HG03439 (cell line): Measurements from ENCODE around the gene NOTCH3.

Source experiments
- ATAC-seq: cut with Tn5 transposase; IDR thresholded peaks from one replicate; pipeline ENCODE4 v1.9.1; 2021; ENCODE audit warnings: mild to moderate bottlenecking, moderate library complexity; ENCODE audit not compliant: unreplicated experiment

The NOTCH3 gene

DNA sequence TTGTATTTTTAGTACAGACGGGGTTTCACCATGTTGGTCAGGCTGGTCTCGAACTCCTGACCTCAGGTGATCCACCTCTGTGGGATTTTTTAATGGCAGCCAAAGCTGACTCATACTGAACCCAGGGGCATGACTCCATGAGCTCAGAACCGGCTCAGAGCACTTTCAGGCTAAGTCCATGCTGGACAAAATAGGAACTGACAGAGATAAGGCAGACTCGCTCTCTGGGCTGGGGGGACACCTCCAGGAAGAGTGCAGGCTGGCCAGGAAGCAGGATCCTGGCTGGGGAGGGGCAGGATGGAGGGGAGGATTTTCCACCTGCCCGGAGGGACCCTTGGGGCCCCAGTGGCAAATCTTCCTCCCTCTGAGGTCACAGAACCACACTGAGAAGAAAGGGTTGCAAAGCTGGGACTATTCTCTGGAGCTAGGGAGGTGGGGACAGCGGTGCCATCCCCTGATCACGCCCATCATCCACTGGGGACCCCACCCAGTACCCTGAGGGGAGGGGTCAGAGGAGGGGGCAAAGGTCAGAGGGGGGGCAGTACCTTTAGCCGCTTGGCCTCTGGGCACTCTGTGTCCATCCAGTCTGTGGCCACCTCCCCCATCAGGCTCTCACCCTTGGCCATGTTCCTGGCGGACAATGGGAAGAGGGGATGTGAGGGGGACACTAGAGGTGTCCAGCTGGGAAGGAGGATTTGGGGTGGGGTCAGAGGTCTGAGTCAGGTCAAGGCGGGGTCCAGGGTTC is 31.1 kb downstream of the NOTCH3 start:
- no peak for ATAC-seq

DNA sequence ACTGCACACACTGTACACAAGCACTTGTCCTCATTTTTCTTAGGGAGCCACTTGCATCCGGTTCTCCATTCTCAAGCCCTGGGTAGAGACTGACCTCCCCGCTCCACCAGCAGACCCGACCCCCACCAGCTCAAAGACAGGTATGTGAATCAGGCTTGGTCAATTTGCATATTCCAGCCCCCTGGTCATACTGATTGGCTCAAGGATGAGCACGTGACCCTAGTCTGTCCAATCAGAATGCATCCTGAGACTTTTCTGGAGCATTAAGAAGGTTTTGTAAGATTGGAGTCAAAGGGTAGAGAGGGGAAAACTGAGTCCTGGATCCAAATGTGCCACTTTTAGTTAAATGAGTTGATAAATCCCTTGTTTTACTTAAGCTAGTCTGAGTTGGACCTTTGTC is 34.1 kb downstream of the NOTCH3 start:
- ATAC-seq: no peak

DNA sequence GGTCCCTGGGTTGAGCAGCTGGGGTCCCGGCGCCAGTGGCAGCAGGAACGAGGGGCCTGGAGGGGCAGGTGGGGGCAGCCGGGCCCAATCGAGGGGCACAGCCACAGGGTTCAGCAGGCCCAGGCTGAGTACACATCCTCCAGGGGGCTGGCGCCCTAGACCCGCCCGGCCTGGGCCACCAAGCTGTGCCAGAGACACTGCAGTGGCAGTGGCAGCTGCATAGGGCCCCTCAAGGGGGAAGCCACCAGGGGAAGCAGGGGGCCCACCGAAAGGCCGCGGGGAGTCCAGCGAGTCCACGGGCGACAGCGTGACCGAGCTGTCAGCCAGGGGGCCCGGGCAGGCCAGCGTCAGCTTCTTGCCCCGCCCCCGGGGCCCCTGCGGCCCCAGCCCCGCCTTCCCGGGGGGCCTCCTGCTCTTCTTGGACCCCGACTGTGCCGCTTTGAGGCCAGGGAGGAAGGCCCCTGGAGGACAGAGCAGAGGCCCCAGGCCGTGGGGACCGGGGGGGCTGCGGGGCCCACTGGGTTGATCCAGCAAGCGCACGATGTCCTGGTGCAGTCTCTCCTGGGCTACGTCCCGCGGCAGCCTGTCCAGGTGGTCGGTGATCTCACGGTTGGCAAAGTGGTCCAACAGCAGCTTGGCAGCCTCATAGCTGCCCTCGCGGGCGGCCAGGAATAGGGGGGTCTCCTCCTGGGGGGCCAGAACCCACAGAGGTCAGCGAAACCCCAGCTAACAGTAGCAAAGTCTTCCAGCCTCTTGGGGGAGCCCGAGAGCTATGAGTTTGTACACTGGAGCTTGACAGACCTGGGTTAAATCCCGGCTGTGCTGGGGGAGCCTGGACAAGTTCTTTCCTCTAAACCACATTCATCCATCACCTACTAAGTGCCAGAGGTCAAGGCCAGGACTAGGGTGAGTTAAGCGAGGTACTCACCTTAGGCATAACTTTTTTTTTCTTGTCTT is 39.5 kb downstream of the NOTCH3 start:
- no peak for ATAC-seq

DNA sequence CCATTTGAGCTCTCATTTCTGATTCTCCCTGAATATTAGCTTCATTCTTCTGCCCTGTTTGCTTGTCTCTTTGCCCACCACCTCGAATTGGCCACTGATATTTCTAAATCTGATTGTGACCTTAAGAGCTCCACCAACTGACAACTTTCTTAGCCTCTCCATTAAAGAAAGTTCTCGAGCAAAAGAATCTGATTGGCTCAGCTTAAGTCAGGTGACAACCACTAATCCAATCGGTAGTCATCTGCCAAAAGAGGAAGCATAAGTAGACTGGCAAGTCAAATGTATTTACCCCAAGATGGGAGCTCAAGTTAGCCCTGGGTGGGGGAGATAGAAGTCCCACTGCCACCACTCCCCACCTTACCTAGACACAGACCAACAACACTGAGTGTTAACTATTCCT is 41.5 kb downstream of the NOTCH3 start:
- no peak for ATAC-seq

DNA sequence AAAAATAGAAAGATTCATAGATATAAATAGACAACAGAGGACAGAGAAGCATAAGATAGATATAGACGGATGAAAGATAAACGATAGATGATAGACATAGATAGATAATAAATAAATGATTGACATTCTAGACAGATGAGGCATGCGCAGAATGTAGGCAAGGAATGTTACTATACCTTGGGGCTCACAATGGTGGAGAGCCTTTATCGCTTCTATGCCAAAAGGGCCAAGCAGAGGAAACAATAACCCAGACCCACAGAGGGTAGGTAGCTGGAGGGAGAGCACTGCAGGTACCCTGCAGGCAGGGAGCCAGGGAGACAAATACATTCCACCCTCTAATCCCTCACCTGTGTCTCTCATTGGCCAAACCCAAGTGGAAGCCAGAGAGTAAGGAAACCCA is 44.4 kb downstream of the NOTCH3 start:
- no peak for ATAC-seq

DNA sequence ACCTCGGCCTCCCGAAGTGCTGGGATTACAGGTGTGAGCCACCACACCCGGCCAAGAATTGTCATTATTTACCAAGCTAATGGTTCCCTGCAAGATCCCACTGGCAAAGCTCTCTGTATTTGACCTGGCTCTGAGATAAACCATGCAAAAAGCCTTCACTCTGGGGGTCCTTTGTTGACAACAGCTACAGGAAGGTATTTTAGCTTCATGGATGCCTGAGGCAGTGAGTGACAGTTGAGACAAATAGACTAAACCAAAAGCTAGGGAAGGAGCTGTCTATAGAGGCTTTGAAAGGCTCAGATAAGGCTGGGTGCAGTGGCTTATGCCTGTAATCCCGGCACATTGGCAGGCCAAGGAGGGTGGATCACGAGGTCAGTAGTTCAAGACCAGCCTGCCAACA is 45.5 kb downstream of the NOTCH3 start:
- no peak for ATAC-seq

DNA sequence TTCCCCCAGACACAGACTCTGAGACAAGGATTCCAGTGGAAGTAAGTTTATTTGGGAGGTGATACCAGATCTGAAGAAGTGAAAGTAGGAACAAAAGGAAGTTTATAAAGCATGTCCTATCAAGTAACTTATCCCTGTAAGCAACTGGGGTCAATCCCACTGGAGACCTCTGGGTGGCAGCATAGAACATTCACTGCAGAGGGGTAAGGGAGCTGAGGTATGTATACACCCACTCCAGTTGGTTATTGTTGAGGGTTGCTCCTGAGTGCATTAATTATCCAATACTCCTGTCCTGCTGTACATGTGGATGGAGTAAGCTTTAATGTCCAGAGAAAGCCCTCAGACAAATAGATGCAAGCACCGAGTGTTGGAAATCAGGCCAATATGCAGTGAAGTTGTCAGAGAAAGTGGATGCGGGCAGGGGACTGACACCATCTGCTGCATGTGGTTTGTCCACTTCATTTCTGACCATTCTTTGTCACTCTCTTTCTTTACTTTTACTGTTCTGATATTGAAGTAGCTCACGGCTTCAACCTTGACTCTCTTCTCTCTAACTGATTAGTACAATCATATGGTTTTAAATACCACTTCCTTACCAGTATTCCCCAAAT is 46.7 kb downstream of the NOTCH3 start:
- no peak for ATAC-seq

DNA sequence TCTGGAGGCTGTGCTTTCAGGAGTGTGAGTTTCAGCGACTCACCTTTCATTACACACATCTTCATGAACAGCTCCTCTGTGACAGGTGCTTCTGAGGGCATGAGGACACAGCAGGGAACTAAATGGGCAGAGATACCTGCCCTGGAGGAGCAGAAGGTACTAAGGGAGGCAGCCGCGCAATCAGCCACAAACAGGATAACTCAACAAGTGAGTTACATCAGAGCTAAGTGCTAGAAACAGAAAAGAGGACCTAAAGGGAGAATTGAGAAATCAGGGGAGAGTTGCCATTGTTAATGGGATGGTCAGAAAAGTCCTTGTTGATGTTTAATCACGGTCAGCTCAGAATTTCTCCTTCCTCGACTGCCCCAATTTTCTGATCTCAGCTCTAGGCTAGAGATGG is 51.1 kb downstream of the NOTCH3 start:
- ATAC-seq: no peak

DNA sequence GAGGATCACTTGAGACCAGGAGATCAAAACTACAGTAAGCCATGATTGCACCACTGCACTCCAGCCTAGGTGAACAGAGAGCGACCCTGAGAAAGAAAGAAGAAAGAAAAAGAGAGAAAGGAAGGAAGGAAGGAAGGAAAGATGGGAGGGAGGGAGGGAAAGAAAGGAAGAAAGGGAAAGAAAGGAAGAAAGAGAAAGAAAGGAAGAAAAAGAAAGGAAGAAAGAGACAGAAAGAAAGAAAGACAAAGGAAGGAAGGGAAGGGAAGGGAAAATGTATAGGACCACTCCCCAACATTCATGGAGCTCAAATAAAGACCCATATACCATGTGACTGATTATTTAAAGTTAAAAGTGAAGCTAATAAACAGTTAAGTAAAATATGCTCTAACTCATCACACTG is 53.7 kb downstream of the NOTCH3 start:
- no peak for ATAC-seq

DNA sequence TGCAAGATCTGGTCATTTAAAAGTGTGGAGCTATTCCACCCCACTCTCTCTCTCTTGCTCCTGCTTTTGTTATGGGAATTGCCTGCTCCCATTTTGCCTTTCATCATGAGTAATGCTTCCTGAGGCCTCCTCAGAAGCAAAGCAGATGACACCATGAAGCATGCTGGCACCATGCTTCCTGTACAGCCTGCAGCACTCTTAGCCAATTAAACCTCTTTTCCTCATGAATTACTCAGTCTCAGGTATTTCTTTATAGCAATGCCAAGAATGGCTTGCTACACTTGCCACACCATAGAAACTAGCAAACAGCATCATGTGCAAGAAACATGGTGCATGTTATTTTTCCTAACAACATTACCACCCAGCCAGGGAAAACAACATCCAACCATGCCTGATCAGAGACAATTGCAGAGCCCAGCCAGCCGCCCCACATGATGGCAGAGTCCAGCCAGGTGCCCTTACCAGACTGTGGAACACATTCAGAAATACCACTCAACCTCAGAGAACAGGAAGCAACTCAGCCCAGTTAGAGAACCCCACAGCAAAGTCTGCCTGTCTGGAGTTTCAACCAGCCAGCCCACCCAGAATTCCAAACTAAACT is 56.6 kb downstream of the NOTCH3 start:
- no peak for ATAC-seq

DNA sequence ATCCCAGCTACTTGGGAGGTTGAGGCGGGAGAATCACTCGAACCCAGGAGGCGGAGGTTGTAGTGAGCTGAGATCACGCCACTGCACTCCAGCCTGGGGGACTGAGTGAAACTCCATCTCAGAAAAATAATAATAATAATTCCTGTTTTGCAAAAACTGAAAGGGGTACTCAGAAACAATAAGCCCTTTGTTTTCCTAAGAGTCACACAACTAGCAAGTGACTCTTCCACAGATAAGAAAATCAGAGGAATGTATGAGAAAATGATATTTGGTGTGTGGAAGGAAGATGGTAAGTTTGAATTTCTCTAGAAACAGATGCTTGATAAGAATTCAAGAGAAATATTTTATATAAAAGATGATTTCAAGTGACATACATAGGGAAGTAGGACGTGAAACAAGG is 58.5 kb downstream of the NOTCH3 start:
- ATAC-seq: no peak

DNA sequence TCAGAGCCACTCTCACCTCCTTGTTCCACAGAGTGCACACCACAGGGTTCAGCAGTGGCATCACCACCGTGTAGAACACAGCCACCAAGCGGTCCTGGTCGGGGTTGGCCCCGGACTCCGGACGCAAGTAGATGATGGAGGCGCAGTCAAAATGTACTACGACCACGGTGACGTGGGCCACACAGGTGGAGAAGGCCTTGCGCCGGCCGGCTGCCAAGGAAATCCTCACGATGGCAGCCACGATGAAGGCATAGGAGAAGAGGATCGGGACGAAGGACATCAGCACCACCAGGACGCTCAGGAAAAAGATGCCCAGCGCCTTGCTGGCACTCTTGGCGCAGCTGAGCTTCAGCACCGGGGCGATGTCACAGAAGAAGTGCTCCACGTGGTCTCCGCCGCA is 59.7 kb downstream of the NOTCH3 start:
- ATAC-seq: no peak

DNA sequence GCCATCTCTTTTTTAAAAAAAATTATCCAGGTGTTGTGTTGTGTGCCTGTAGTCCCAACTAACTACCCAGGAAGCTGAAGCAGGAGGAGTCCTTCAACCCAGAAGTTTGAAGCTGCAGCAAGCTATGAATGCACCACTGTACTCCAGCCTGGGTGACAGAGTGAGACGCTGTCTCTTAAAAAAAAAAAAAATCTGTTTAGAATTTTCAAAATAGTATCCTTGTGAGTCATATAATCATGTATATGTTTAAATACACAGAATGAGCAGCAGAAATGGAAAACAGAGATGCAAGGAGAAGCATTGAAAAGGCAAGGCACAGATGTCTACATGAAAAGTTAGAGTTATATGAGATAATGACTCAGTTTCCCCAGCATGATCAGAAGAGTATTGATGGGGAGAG is 62.4 kb downstream of the NOTCH3 start:
- no peak for ATAC-seq

DNA sequence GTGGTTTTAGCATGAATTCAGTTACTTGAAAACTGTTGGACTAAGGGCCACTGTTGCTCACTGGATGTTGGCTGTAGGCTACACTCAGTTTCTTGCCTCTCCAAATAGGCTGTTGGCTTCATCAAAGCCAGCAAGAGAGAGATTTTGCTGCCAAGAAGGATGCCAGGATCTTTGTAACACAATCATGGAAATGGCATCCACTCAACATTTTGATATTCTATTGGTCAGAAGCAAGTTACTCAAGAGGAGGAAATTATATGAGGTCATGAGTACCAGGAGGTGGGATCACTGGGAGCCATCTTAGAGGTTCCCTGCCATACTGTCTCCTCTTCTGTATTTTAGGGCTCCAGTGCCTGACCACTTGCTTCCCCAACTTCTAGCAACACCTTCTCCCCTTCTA is 63.0 kb downstream of the NOTCH3 start:
- ATAC-seq: no peak

DNA sequence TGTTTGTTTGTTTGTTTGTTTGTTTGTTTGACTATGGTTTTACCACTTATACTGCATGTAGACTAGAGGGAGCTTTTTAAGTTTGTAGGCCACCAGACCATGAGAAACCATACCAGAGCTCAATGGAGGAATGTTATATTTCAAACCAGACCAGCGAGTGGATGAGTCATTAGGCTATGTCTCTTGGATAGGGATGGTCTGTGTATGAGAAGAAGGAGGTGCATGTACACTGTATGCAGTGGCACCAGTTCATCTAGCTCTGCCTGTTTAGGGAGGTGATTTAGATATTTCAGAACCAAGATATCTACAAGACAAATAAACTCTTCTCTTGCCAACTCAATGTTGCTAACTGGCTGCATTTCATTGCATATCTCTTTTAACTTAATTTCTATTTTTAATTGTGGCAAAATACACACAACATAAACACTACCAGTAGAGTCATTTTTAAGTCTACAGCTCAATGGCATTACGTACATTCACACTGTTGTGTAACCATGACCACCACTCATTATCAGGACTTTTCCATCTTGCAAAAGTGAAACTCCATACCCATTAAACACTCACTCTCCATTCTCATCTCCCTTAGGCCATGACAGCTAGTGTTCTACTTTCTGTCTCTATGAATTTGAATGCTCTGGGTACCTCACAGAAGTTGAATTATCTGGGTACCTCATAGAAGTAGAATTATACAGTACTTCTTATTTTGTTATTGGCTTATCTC is 64.4 kb downstream of the NOTCH3 start:
- ATAC-seq: no peak

DNA sequence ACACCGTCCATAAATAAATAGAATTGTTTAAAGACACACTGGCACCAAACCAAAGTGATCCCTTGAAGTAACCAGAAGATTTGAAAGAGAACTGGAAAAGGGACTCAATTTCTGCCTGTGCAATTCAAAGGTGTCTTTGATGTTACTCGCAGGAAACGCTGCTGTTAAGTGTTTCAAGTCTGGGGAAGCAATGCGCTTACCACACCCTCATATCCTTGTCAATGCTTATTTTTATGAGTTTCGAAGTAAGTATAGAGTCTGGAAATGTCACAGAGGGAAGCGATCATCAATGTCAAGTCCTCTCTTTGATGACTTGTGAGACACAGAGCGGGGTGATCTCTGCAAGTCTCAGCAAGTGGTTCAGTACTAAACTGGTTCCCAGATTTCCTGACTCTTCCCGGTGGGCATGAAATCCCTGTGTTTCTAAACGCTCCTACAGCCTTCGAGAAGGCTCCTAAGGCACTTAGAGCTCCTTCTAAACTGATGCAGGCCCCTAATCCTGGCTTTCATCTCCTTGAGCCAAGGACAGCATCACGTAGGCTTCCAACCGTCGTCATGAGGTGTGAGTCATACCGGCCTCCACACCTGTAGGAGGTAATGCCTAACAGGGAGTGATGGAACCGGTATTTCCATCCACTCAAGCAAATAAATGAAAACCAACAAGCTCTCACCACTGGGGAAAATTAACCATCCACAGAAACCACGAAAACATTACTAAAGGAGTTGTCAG is 70.8 kb downstream of the NOTCH3 start:
- no peak for ATAC-seq

DNA sequence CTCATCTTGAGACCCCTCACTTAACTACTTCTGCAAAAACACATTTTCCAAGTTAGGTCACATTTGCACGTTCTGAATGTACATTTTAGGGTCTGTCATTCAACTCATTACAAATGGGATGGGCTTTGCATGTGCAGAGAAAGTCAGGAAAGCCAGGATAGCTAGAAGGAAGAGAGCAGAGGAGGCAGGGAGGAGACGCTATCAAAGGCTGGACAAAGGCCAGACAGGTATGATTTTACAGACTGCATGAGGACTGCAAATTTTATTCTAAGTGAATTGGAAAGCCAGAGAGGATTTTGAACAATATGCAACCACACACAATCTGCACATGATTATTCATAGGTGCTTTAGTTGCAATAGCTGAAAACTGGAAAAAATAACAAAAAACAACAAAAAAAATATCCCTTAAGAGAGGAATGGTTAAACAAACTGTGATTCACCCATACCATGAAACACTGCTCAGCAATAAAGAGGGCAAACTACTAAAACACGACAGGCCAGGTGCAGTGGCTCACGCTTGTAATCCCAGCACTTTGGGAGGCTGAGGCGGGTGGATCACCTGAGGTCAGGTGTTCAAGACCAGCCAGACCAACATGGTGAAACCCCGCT is 72.5 kb downstream of the NOTCH3 start:
- no peak for ATAC-seq

DNA sequence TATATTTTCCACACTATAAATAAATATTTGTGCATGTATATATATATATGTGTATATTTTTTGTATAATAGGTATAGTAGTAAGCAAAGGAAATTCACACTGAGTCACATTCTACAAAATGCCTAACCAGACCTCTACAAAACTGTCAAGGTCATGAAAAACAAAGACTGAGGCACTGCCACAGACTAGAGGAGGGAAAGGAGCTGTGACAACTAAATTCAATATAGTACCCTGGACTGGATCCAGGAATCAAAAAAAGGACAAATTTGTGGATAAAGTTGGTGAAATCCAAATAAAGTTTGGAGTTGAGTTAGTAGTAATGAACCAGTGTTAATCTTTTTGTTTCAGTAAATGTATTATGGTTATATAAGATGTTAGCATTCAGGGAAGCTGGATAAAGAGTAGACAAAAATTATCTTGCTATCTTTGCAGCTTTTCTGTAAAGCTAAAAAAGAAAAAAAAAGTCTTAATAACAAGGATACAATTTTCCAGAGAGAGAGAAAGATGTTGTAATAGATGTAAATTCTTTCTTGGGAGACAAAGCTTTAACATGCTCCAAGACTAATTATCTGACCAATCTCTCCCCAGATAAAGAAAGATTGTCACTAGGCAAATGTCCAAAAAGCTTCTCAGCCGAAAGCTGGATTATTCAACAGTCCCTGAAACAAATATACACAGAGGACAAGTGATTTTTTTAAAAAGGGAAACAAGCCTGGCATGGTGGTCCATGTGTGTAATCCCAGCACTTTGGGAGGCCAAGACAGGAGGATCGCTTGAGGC is 74.5 kb downstream of the NOTCH3 start:
- no peak for ATAC-seq
